MM.1S (cell line): ENCODE data around the gene FUT4.

ENCODE experiments used
- CTCF ChIP-seq: fragments of 300-600 bp; sonication (generic); IDR thresholded peaks from 2 replicates; pipeline ENCODE4 v1.5.1; 2016; ENCODE audit warnings: antibody characterized with exemption, low read length, mixed read lengths
- EZH2phosphoT487 ChIP-seq: fragments of 300-600 bp; sonication (generic); IDR thresholded peaks from 2 replicates; pipeline ENCODE4 v1.6.1; 2018; ENCODE audit warnings: antibody characterized with exemption, low read length

- TF ChIP-seq CTCF (no peak), EZH2phosphoT487 (no peak)
Observed at GRCh38 chr11:94549146-94549545, 5.4 kb downstream of the FUT4 start.
